GM12873 (cell line): ENCODE measurements around the gene ANXA4.

Experiments used
- TF ChIP-seq, protein P1 (sequence below): IDR thresholded peaks from 2 replicates; pipeline ENCODE4 v1.5.1; 2012; ENCODE audit warnings: low read depth, mild to moderate bottlenecking, moderate library complexity, low read length, control low read depth; ENCODE audit not compliant: insufficient read depth; ENCODE audit errors: missing control alignments

Gene ANXA4

DNA sequence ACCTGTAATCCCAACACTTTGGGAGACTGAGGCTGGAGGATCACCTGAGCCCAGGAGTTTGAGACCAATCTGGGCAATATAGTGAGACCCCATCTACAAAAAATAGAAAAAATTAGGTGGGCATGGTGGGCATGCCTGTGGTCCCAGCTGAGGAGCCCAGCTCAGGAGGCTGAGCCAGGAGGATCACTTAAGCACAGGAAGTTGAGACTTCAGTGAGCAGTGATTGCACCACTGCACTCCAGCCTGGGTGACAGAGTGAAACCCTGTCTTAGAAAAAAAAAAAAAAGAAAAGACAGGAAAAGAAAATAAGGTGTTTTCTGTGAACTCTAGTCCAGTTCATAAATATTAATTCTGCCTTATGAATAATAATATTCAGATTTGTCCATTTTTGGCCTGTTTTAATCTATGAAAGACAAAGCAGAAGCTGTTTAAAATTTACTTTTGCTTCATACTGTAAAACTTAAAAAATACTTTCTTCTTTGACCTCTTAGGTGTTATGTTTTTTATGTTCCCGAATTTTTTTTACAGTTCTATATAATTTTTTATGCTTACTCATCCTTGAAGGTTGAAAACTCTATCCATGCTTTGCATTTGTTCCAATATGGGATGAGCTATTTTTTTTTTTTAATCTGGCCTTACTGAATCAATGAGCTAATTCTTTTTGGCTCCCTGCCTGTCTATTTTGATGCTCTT, 8.4 kb upstream of the ANXA4 start:
- TF ChIP-seq, protein P1, sequence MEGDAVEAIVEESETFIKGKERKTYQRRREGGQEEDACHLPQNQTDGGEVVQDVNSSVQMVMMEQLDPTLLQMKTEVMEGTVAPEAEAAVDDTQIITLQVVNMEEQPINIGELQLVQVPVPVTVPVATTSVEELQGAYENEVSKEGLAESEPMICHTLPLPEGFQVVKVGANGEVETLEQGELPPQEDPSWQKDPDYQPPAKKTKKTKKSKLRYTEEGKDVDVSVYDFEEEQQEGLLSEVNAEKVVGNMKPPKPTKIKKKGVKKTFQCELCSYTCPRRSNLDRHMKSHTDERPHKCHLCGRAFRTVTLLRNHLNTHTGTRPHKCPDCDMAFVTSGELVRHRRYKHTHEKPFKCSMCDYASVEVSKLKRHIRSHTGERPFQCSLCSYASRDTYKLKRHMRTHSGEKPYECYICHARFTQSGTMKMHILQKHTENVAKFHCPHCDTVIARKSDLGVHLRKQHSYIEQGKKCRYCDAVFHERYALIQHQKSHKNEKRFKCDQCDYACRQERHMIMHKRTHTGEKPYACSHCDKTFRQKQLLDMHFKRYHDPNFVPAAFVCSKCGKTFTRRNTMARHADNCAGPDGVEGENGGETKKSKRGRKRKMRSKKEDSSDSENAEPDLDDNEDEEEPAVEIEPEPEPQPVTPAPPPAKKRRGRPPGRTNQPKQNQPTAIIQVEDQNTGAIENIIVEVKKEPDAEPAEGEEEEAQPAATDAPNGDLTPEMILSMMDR = no peak

DNA sequence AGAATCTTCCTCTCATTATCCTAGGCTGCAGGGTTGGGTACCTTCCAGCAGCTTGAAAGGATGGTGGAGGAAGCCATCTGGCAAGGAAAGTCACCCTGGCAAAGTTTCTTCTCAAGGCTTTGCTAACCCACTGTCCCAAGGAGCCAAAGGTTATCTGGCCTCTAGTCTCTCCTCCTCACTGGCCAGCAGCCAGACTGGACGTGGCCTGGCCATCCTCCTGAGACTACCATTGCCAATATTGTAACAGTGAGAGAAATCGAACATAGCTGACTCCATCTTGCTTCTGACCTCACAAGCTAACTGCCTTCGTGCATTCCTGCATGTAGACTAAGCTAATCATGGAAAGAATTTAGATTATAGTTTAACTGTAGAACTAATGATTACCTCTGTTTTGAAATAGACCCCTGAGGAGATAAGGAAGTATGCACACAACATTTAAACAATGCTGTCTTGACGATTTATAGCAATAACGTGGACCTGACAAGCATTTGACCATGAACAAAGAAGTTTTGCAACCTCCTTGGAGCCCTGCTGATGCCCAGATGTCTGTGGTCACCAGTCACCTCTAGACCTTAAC, 7.8 kb upstream of the ANXA4 start:
- TF ChIP-seq, protein P1 = no peak

- TF ChIP-seq, protein P1 = no peak
Measured at GRCh38 chr2:69734854-69735544, 6.9 kb upstream of the ANXA4 start.

- TF ChIP-seq, protein P1 = no peak
Measured at GRCh38 chr2:69735686-69736085, 6.2 kb upstream of the ANXA4 start.

DNA sequence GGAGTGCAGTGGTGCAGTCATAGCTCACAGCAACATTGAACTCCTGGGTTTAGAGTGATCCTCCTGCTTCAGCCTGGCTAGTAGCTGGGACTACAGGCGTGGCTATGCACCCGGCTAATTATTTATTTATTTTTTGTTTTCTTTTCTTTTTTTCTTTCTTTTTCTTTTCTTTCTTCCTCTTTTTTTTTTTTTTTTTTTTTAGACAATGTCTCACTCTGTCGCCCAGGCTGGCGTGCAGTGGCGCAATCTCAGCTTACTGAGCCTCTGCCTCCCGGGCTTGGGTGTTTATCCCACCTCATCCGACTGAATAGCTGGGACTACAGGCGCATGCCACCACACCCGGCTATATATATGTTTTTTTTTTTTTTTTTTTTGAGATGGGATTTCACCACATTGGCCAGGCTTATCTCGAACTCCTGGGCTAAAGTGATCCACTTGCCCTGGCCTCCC, 1.4 kb upstream of the ANXA4 start:
- TF ChIP-seq, protein P1 = no peak

GRCh38 chr2:69741229-69741574, 732 bp upstream of the ANXA4 start:
- TF ChIP-seq, protein P1 = peak; percentile 24

GRCh38 chr2:69742322-69742952, 503 bp downstream of the ANXA4 start:
- TF ChIP-seq, protein P1 = no peak
